ENCODE data around the gene ARHGEF3. TPM values are rescaled to one million over a fixed set of nuclear protein-coding genes. Genes with fewer than 3 reads are reported as not detected.

The ARHGEF3 gene
- total RNA-seq, 1 experiment from 2014 or later: 10.2 TPM

DNA sequence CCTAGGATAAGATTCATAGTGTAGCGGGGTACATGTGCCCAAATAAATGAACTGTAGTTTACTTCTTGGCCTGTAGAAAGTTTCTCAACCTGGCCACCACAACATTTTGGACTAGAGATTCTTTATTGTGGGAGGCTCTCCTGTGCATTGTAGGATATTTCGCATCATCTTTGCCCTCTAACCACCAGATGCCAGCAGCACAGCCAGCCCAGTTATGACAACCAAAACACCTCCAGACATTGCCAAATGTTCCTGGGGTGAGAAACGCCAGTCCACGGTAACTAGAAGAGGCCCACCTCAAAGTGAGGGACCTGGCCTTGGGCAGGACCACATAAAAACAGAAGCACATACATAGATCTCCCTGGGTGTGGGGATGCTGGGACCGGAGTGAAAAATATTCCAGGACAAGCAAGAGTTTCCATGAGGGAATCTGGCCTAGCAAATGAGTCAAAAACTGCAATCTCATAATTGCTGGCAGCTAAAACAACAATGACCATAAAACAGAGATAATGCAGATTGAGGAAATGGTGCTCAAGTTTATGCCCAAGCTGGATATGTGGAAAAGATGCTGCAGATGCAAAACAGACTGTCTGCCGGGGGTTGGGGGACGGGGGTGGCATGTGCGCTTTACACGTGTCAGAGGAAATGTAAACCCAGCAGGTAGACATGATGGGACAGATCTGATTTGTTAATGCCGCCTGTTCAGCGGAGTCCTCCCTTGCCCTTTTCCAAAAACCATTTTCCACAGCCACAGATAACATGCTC is 39.7 kb downstream of the ARHGEF3 start:
- no TSS peak for BruUV-seq (replicated peaks)
- Mint-ChIP-seq H3K27ac (ENCODE audit: unreplicated experiment) (no peak overlapping the region), H3K27me3 (ENCODE audit: insufficient read depth, unreplicated experiment) (no peaks in the 10 kb centered on the region), H3K4me1 (ENCODE audit: low read depth, unreplicated experiment) (peaks cover 7% of the 10 kb centered on the region), H3K4me3 (ENCODE audit: unreplicated experiment) (no peak overlapping the region), H3K9me3 (ENCODE audit: unreplicated experiment) (no peaks in the 10 kb centered on the region), H3K36me3 (ENCODE audit: insufficient read depth, unreplicated experiment) (peaks cover 7% of the 10 kb centered on the region)
- POLR2A ChIA-PET: no interaction called here
- TF ChIP-seq CTCF (IDR thresholded peaks at IDR 0.05; ENCODE audit: insufficient read depth in 1 of 2, low read depth in 1 of 2, low read length in 1 of 2, severe bottlenecking in 1 of 2, unreplicated experiment in 1 of 2): no peak
- no peak overlapping the region for H3K4me3 ChIP-seq (ENCODE audit: low read depth, low read length)
- no peak for DNase-seq
- H3K4me1 ChIP-seq: no peaks in the 10 kb centered on the region
- H3K9me3 ChIP-seq: no peaks in the 10 kb centered on the region
- CTCF ChIA-PET: interaction anchor here (0.6 kb wide), 1 partner anchor 234 kb away, joined by 7 read pairs; no protein-coding TSS in a partner anchor
- intact Hi-C loops (cut with micrococcal nuclease; ENCODE audit: unreplicated experiment): no loop called here
- no peaks in the 10 kb centered on the region for H3K27me3 ChIP-seq (replicated peaks; ENCODE audit: control insufficient read depth, insufficient read depth, low read length)
- H3K36me3 ChIP-seq (ENCODE audit: control insufficient read depth, insufficient read depth, low read length): no peaks in the 10 kb centered on the region

- CTCF ChIA-PET: no interaction called here
- Mint-ChIP-seq H3K4me3 (ENCODE audit: unreplicated experiment) (no peak overlapping the region), H3K36me3 (ENCODE audit: insufficient read depth, unreplicated experiment) (peaks cover 7% of the 10 kb centered on the region), H3K27me3 (ENCODE audit: insufficient read depth, unreplicated experiment) (no peaks in the 10 kb centered on the region), H3K9me3 (ENCODE audit: unreplicated experiment) (no peaks in the 10 kb centered on the region), H3K27ac (ENCODE audit: unreplicated experiment) (no peak overlapping the region), H3K4me1 (ENCODE audit: low read depth, unreplicated experiment) (peaks cover 7% of the 10 kb centered on the region)
- Histone ChIP-seq H3K27me3 (replicated peaks; ENCODE audit: control insufficient read depth, insufficient read depth, low read length) (no peaks in the 10 kb centered on the region), H3K9me3 (no peaks in the 10 kb centered on the region), H3K36me3 (ENCODE audit: control insufficient read depth, insufficient read depth, low read length) (no peaks in the 10 kb centered on the region), H3K4me3 (ENCODE audit: low read depth, low read length) (no peak overlapping the region), H3K4me1 (no peaks in the 10 kb centered on the region)
- DNase-seq: no peak
- BruUV-seq (replicated peaks): no TSS peak
- POLR2A ChIA-PET: no interaction called here
- intact Hi-C loops (cut with micrococcal nuclease; ENCODE audit: unreplicated experiment): no loop called here
- TF ChIP-seq CTCF (IDR thresholded peaks at IDR 0.05; ENCODE audit: insufficient read depth in 1 of 2, low read depth in 1 of 2, low read length in 1 of 2, severe bottlenecking in 1 of 2, unreplicated experiment in 1 of 2): no peak
Observed at GRCh38 chr3:56761023-56761422, 40.7 kb downstream of the ARHGEF3 start.

DNA sequence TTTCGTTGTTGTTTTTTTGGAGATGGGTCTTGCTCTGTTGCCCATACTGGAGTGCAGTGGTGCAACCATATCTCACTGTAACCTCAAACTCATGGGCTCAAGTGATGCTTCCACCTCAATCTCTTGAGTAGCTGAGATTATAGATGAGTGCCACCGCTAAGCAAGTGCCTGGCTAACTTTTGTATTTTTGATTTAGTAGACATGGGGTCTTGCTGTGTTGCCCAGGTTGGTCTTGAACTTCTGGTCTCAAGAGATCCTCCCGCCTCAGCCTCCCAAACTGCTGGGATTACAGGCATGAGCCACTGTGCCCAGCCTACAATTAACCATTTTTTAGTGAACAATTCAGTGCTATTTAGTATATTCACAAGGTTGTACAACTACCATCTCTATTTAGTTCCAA is 42.2 kb downstream of the ARHGEF3 start:
- ChIA-PET POLR2A (no interaction called here), CTCF (no interaction called here)
- no peaks in the 10 kb centered on the region for H3K9me3 ChIP-seq
- Mint-ChIP-seq H3K27me3 (ENCODE audit: insufficient read depth, unreplicated experiment) (no peaks in the 10 kb centered on the region), H3K36me3 (ENCODE audit: insufficient read depth, unreplicated experiment) (no peaks in the 10 kb centered on the region), H3K4me1 (ENCODE audit: low read depth, unreplicated experiment) (peaks cover 7% of the 10 kb centered on the region), H3K4me3 (ENCODE audit: unreplicated experiment) (no peak overlapping the region), H3K9me3 (ENCODE audit: unreplicated experiment) (no peaks in the 10 kb centered on the region), H3K27ac (ENCODE audit: unreplicated experiment) (no peak overlapping the region)
- H3K27me3 ChIP-seq (replicated peaks; ENCODE audit: control insufficient read depth, insufficient read depth, low read length): no peaks in the 10 kb centered on the region
- no peak for DNase-seq
- no peaks in the 10 kb centered on the region for H3K4me1 ChIP-seq
- no peaks in the 10 kb centered on the region for H3K36me3 ChIP-seq (ENCODE audit: control insufficient read depth, insufficient read depth, low read length)
- no peak overlapping the region for H3K4me3 ChIP-seq (ENCODE audit: low read depth, low read length)
- TF ChIP-seq CTCF (IDR thresholded peaks at IDR 0.05; ENCODE audit: insufficient read depth in 1 of 2, low read depth in 1 of 2, low read length in 1 of 2, severe bottlenecking in 1 of 2, unreplicated experiment in 1 of 2): no peak
- intact Hi-C loops (cut with micrococcal nuclease; ENCODE audit: unreplicated experiment): no loop called here
- BruUV-seq (replicated peaks): no TSS peak
